ENCODE data around the gene PRKCI.
"Not testable (repeated sequence)": the region's sequence is repeated elsewhere in the genome, so short reads cannot be mapped to it uniquely, and the experiment has no call there.

Gene PRKCI

DNA sequence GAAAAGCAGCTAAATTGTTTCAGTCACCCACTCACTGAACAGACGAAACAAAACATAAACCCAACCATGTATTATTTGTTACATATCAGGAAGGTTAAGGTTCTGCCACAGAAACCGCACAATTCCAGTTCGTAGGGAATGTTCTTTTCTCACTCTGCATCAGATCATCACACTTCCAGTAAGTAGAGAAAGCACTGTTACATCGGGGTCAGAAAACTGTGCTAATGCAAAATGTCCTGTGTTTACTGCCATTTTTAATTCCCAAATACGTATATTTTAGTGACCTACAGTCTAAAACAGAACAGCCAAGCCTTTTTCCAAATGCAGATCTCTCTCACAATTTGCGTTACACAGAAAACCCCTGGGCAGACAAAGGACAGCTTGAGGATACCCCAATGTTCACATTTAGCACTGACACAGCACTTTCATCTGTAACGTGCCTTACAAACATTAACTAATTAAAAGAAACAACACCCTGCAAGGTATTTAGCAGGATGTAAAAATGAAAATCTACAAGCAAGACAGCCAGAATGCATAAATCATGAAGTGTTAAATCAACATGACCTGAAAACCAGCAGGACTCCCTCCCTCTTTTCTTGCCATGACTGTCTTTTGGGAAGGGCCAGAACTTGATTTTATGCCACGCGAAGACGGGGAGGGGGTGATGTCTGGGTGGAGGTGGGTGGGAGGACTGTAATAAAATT lies 100.5 kb downstream of the PRKCI start:
- peak overlapping the region; percentile 7 to 37 (median 28) for H3K4me3 Mint-ChIP-seq
- TF ChIP-seq, protein P1, sequence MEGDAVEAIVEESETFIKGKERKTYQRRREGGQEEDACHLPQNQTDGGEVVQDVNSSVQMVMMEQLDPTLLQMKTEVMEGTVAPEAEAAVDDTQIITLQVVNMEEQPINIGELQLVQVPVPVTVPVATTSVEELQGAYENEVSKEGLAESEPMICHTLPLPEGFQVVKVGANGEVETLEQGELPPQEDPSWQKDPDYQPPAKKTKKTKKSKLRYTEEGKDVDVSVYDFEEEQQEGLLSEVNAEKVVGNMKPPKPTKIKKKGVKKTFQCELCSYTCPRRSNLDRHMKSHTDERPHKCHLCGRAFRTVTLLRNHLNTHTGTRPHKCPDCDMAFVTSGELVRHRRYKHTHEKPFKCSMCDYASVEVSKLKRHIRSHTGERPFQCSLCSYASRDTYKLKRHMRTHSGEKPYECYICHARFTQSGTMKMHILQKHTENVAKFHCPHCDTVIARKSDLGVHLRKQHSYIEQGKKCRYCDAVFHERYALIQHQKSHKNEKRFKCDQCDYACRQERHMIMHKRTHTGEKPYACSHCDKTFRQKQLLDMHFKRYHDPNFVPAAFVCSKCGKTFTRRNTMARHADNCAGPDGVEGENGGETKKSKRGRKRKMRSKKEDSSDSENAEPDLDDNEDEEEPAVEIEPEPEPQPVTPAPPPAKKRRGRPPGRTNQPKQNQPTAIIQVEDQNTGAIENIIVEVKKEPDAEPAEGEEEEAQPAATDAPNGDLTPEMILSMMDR (IDR thresholded peaks at IDR 0.05; ENCODE audit: unreplicated experiment in 3 of 3): no peak
- peak overlapping the region; percentile 73 to 85 (median 82) for H3K27ac Mint-ChIP-seq
- no peaks in the 10 kb centered on the region for H3K36me3 Mint-ChIP-seq (ENCODE audit: low read depth)
- peaks cover 11% of the 10 kb centered on the region for H3K9me3 Mint-ChIP-seq
- peaks cover 7% of the 10 kb centered on the region for H3K27me3 Mint-ChIP-seq (ENCODE audit: low read depth)
- H3K4me1 Mint-ChIP-seq: peaks cover 34% of the 10 kb centered on the region

DNA sequence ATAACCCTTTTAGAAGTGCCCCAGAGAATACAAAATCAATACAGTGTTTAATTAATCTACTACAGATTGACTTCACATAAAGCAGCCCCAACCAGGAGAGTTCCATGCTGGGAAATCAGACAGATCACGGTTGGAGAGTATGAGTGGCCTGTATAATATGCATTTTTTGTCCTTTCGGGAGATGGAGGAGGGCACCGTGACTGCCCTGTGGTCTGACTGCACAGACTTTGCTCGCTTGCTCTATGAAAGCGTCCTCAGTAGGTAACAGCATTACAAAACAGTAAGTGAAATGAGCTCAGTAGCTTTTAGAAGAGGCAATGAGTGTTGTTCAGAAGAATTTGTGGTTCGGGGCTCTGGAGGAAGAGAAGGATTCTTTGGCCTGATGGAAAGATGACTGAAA lies 101.1 kb downstream of the PRKCI start:
- TF ChIP-seq, protein P1 (IDR thresholded peaks at IDR 0.05; ENCODE audit: unreplicated experiment in 3 of 3): no peak

DNA sequence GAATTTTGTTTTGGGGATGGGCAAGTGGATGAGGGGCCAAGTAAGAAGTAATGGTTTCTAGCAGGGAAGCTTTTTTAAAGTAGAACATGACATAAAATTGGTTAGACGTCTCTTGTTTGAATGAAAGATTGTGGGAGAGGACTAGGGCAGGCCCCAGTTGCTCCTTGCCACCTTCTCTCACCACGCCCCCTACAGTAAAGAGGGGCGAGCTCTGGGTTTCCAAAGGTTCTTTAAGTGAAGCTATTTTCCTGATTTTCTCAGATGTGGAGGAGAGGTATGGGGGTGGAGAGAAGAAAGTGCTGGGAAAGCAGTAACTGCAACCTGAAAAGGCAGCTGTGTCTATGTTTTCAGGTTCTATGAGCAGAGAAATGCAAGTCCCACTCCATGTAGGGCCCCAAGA lies 102.7 kb downstream of the PRKCI start:
- Mint-ChIP-seq H3K9me3 (peaks cover 20% of the 10 kb centered on the region), H3K36me3 (ENCODE audit: low read depth) (peaks cover 3% of the 10 kb centered on the region), H3K27me3 (ENCODE audit: low read depth) (peaks cover 3% of the 10 kb centered on the region), H3K4me3 (peak overlapping the region in 1 of 3 experiments; percentile 6), H3K4me1 (peaks cover 28% of the 10 kb centered on the region), H3K27ac (peak overlapping the region; percentile 30 to 86 (median 76))
- TF ChIP-seq, protein P1 (IDR thresholded peaks at IDR 0.05; ENCODE audit: unreplicated experiment in 3 of 3): no peak

More for the DNA sequence above, 101.1 kb downstream of the PRKCI start:
- H3K27ac Mint-ChIP-seq: peak overlapping the region; percentile 73 to 85 (median 82)
- H3K9me3 Mint-ChIP-seq: peaks cover 13% of the 10 kb centered on the region
- H3K27me3 Mint-ChIP-seq (ENCODE audit: low read depth): peaks cover 7% of the 10 kb centered on the region
- H3K4me1 Mint-ChIP-seq: peaks cover 28% of the 10 kb centered on the region
- peaks cover 2% of the 10 kb centered on the region for H3K36me3 Mint-ChIP-seq (ENCODE audit: low read depth)
- H3K4me3 Mint-ChIP-seq: peak overlapping the region; percentile 28 to 37 (median 36)

- Mint-ChIP-seq H3K27ac (no peak overlapping the region), H3K4me1 (peaks cover 15% of the 10 kb centered on the region), H3K9me3 (peaks cover 20% of the 10 kb centered on the region), H3K4me3 (no peak overlapping the region), H3K36me3 (ENCODE audit: low read depth) (peaks cover 3% of the 10 kb centered on the region), H3K27me3 (ENCODE audit: low read depth) (no peaks in the 10 kb centered on the region)
- TF ChIP-seq, protein P1 (IDR thresholded peaks at IDR 0.05; ENCODE audit: unreplicated experiment in 3 of 3): no peak
Measured at GRCh38 chr3:170327040-170327808, 105.0 kb downstream of the PRKCI start.

DNA sequence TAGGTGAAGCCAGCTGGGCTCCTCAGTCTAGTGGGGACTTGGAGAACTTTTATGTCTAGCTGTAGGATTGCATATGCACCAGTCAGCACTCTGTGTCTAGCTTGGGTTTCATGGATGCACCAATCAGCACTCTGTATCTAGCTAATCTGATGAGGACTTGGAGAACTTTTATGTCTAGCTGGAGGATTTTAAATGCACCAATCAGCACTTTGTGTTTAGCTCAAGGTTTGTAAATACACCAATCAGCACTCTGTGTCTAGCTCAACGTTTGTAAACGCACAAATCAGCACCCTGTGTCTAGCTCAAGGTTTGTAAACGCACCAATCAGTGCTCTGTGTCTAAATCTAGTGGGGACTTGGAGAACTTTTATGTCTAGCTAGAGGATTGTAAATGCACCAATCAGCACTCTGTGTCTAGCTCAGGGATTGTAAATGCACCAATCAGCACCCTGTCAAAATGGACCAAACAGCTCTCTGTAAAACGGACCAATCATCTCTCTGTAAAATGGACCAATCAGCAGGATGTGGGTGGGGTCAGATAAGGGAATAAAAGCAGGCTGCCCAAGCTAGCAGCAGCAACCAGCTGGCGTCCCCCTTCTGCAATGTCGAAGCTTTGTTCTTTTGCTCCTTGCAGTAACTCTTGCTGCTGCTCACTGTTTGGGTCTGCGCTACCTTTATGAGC lies 105.8 kb downstream of the PRKCI start:
- not testable (repeated sequence) for H3K27ac Mint-ChIP-seq; H3K4me3 Mint-ChIP-seq; H3K27me3 Mint-ChIP-seq (ENCODE audit: low read depth); H3K4me1 Mint-ChIP-seq; H3K36me3 Mint-ChIP-seq (ENCODE audit: low read depth)
- peaks cover 23% of the 10 kb centered on the region for H3K9me3 Mint-ChIP-seq

GRCh38 chr3:170330366-170330765 lies 108.1 kb downstream of the PRKCI start:
- Mint-ChIP-seq H3K36me3 (ENCODE audit: low read depth) (peaks cover 6% of the 10 kb centered on the region), H3K9me3 (peaks cover 17% of the 10 kb centered on the region), H3K4me3 (no peak overlapping the region), H3K27me3 (ENCODE audit: low read depth) (no peaks in the 10 kb centered on the region), H3K27ac (no peak overlapping the region), H3K4me1 (no peaks in the 10 kb centered on the region)
- TF ChIP-seq, protein P1 (IDR thresholded peaks at IDR 0.05; ENCODE audit: unreplicated experiment in 3 of 3): no peak
